Vagina (tissue), 2 donors: ENCODE data around the gene COL16A1.

Source experiments
- POLR2A ChIP-seq, 2 donors: fragments of 450-650 bp; IDR thresholded peaks; one replicate each; pipeline ENCODE4 v1.6.1; 2017; ENCODE audit warnings: antibody characterized with exemption in 2 of 2, mild to moderate bottlenecking in 2 of 2, moderate library complexity in 2 of 2
- POLR2AphosphoS5 ChIP-seq, 2 donors: sonication (generic); formaldehyde crosslinking; IDR thresholded peaks; one replicate each; pipeline ENCODE4 v1.9.0; 2017; ENCODE audit warnings: antibody characterized with exemption in 2 of 2, mild to moderate bottlenecking in 2 of 2, low read depth in 1 of 2; ENCODE audit not compliant: insufficient read depth in 1 of 2
- TF ChIP-seq, protein P1 (sequence below), 3 experiments: fragments of 450-650 bp in 2 of 3; fragments of 200-600 bp in 1 of 3; sonication (generic) in 1 of 3; IDR thresholded peaks; one replicate each; pipeline ENCODE4 v1.5.1; 2017 to 2019; ENCODE audit warnings: antibody characterized with exemption in 3 of 3, mild to moderate bottlenecking in 2 of 3, moderate library complexity in 2 of 3

DNA sequence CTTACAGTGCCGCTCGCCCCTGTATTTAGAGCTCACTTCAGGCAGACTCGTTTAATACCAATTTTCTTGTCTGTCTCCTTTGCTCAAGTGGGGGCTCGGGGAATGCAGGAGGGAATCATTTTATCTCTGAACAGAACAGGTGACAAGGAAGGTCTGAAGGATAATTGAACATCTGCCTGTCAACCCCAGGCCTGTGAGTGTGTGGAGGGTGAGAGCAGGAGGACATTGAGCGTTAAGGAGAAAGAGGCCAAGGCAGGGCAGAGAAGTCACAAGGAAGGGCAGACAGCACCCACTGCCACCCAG lies 49.4 kb downstream of the COL16A1 start:
- TF ChIP-seq, protein P1, sequence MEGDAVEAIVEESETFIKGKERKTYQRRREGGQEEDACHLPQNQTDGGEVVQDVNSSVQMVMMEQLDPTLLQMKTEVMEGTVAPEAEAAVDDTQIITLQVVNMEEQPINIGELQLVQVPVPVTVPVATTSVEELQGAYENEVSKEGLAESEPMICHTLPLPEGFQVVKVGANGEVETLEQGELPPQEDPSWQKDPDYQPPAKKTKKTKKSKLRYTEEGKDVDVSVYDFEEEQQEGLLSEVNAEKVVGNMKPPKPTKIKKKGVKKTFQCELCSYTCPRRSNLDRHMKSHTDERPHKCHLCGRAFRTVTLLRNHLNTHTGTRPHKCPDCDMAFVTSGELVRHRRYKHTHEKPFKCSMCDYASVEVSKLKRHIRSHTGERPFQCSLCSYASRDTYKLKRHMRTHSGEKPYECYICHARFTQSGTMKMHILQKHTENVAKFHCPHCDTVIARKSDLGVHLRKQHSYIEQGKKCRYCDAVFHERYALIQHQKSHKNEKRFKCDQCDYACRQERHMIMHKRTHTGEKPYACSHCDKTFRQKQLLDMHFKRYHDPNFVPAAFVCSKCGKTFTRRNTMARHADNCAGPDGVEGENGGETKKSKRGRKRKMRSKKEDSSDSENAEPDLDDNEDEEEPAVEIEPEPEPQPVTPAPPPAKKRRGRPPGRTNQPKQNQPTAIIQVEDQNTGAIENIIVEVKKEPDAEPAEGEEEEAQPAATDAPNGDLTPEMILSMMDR (IDR thresholded peaks at IDR 0.05): no peak
- TF ChIP-seq POLR2AphosphoS5 (IDR thresholded peaks at IDR 0.05; ENCODE audit: insufficient read depth in 1 of 2, low read depth in 1 of 2) (no peak), POLR2A (IDR thresholded peaks at IDR 0.05) (no peak)
